HCT116 (cell line): ENCODE measurements around the gene LRRC46. TPM values are rescaled to one million over a fixed set of nuclear protein-coding genes. Genes with fewer than 3 reads are reported as not detected.

Source experiments
- ATAC-seq: fragments of 200-7000 bp; cut with Tn5 transposase; 2 replicates; pipeline ENCODE4 v1.9.1; 2020; ENCODE audit warnings: mild to moderate bottlenecking, moderate library complexity
- BruUV-seq: library from RNA; stranded (reverse); fragments of 400-500 nt; replicated peaks from 2 replicates; lab custom pipeline; 2021; lab: Mats Ljungman, UMichigan
- CTCF ChIA-PET: fragments of 300-600 bp; sonication (Branson Sonifier 250); formaldehyde crosslinking; loops from one replicate; lab custom pipeline; 2021; ENCODE audit warnings: antibody characterized with exemption; lab: Charles Lee
- POLR2A ChIA-PET: fragments of 300-600, 350-600 bp; sonication (Branson Sonifier 250); formaldehyde crosslinking; loops from one replicate; lab custom pipeline; 2021; ENCODE audit warnings: antibody characterized with exemption; lab: Charles Lee
- RAD21 ChIA-PET, 2 experiments: fragments of 300-600 bp; sonication (Branson Sonifier 250); formaldehyde crosslinking; loops; one replicate each; lab custom pipeline; 2023; ENCODE audit warnings: low total read pairs in 2 of 2; ENCODE audit not compliant: uncharacterized antibody in 2 of 2, unreplicated experiment in 2 of 2, low non-redundant PET in 1 of 2; lab: Charles Lee
- DNase-seq: peaks from one replicate; pipeline ENCODE4 v3.0.0-alpha.2; 2010; ENCODE audit warnings: low read depth, low spot score
- H2AFZ ChIP-seq: fragments of 200-600 bp; shearing (Covaris generic), sonication (generic); 2 replicates; pipeline ENCODE4 v1.6.1; 2017; ENCODE audit warnings: low read depth, mixed run types, mixed read lengths, antibody characterized with exemption, low read length; ENCODE audit not compliant: poor library complexity, severe bottlenecking
- H3K27ac ChIP-seq: 2 replicates; pipeline ENCODE4 v1.5.1; 2012; ENCODE audit warnings: low read depth, low read length
- H3K27me3 ChIP-seq: fragments of 200-600 bp; sonication (generic); 2 replicates; pipeline ENCODE4 v1.6.1; 2016; ENCODE audit warnings: mixed run types, low read length, mixed read lengths; ENCODE audit not compliant: insufficient read depth
- H3K36me3 ChIP-seq, 2 experiments: fragments of 200-500 bp in 1 of 2; fragments of 200-600 bp in 1 of 2; sonication (Bioruptor generic) in 1 of 2; sonication (generic) in 1 of 2; 2 replicates each; pipeline versions ENCODE4 v1.5.1 to v1.6.1; 2014 to 2016; ENCODE audit warnings: low read length in 2 of 2, inconsistent platforms in 1 of 2, mixed read lengths in 1 of 2, mixed run types in 1 of 2; ENCODE audit not compliant: insufficient read depth in 2 of 2, control insufficient read depth in 1 of 2
- H3K4me1 ChIP-seq, 2 experiments: fragments of 200-600 bp in 1 of 2; sonication (generic) in 1 of 2; 2 replicates each; pipeline versions ENCODE4 v1.5.1 to v1.6.1; 2012 to 2017; ENCODE audit warnings: low read length in 2 of 2, inconsistent platforms in 1 of 2, mild to moderate bottlenecking in 1 of 2, mixed read lengths in 1 of 2, mixed run types in 1 of 2, moderate library complexity in 1 of 2; ENCODE audit not compliant: insufficient read depth in 2 of 2, control insufficient read depth in 1 of 2
- H3K4me2 ChIP-seq: fragments of 200-600 bp; sonication (generic); 2 replicates; pipeline ENCODE4 v1.6.1; 2017; ENCODE audit warnings: mixed run types, low read length, mixed read lengths
- H3K4me3 ChIP-seq, 2 experiments: fragments of 200-600 bp in 1 of 2; sonication (generic) in 1 of 2; replicated peaks in 1 of 2; 2 replicates each; pipeline ENCODE4 v1.5.1; 2011 to 2016; ENCODE audit warnings: low read length in 2 of 2, control low read depth in 1 of 2, low read depth in 1 of 2, mild to moderate bottlenecking in 1 of 2, mixed read lengths in 1 of 2, mixed run types in 1 of 2
- H3K79me2 ChIP-seq: fragments of 200-600 bp; sonication (generic); 2 replicates; pipeline ENCODE4 v1.6.1; 2017; ENCODE audit warnings: mild to moderate bottlenecking, mixed run types, low read length, moderate library complexity, mixed read lengths; ENCODE audit not compliant: insufficient read depth
- H3K9ac ChIP-seq: fragments of 200-600 bp; sonication (generic); 2 replicates; pipeline ENCODE4 v1.6.1; 2016; ENCODE audit warnings: low read length, mixed read lengths
- H3K9me2 ChIP-seq: fragments of 200-600 bp; sonication (generic), shearing (Covaris generic); 2 replicates; pipeline ENCODE4 v1.6.1; 2017; ENCODE audit warnings: mixed run types, mild to moderate bottlenecking, moderate library complexity; ENCODE audit not compliant: insufficient read depth
- H3K9me3 ChIP-seq, 2 experiments: fragments of 200-500 bp in 1 of 2; fragments of 200-600 bp in 1 of 2; sonication (Bioruptor generic) in 1 of 2; sonication (generic) in 1 of 2; 2 replicates each; pipeline ENCODE4 v1.6.1; 2014 to 2017; ENCODE audit warnings: low read length in 2 of 2, mixed read lengths in 2 of 2, inconsistent platforms in 1 of 2, low read depth in 1 of 2, mild to moderate bottlenecking in 1 of 2, mixed run types in 1 of 2, moderate library complexity in 1 of 2; ENCODE audit not compliant: control insufficient read depth in 1 of 2, insufficient read depth in 1 of 2
- H4K20me1 ChIP-seq: fragments of 200-600 bp; sonication (generic), shearing (Covaris generic); 2 replicates; pipeline ENCODE4 v1.6.1; 2017; ENCODE audit warnings: mixed run types, mild to moderate bottlenecking, moderate library complexity; ENCODE audit not compliant: insufficient read depth
- ATF3 ChIP-seq: IDR thresholded peaks from 2 replicates; pipeline ENCODE4 v1.6.1; 2012
- CEBPB ChIP-seq: IDR thresholded peaks from 2 replicates; pipeline ENCODE4 v1.6.1; 2012; ENCODE audit warnings: low read depth
- CTCF ChIP-seq, 3 experiments: fragments of 200-600 bp in 1 of 3; sonication (generic) in 1 of 3; IDR thresholded peaks in 2 of 3; conservative IDR thresholded peaks in 1 of 3; 2 replicates each; pipeline ENCODE4 v1.5.1; 2012 to 2017; ENCODE audit warnings: low read depth in 2 of 3, low read length in 2 of 3, antibody characterized with exemption in 1 of 3, borderline replicate concordance in 1 of 3, control low read depth in 1 of 3, mild to moderate bottlenecking in 1 of 3, mixed read lengths in 1 of 3, mixed run types in 1 of 3, moderate library complexity in 1 of 3; ENCODE audit not compliant: insufficient read depth in 1 of 3
- ELF1 ChIP-seq: IDR thresholded peaks from 2 replicates; pipeline ENCODE4 v1.6.1; 2012; ENCODE audit warnings: low read depth, borderline replicate concordance
- FOSL1 ChIP-seq: IDR thresholded peaks from 2 replicates; pipeline ENCODE4 v1.6.1; 2012; ENCODE audit warnings: low read depth
- JUND ChIP-seq: IDR thresholded peaks from 2 replicates; pipeline ENCODE4 v1.6.1; 2012
- MAX ChIP-seq: IDR thresholded peaks from 2 replicates; pipeline ENCODE4 v1.6.1; 2012
- POLR2A ChIP-seq: IDR thresholded peaks from 2 replicates; pipeline ENCODE4 v1.7.0; 2011; ENCODE audit warnings: borderline replicate concordance; ENCODE audit not compliant: insufficient read depth, insufficient read length; ENCODE audit errors: extremely low read depth
- RAD21 ChIP-seq: IDR thresholded peaks from 2 replicates; pipeline ENCODE4 v1.6.1; 2012; ENCODE audit warnings: low read depth, mild to moderate bottlenecking
- SRF ChIP-seq: IDR thresholded peaks from 2 replicates; pipeline ENCODE4 v1.6.1; 2012; ENCODE audit warnings: low read depth
- YY1 ChIP-seq: IDR thresholded peaks from 2 replicates; pipeline ENCODE4 v1.6.1; 2011; ENCODE audit warnings: low read length, low read depth, moderate library complexity, mild to moderate bottlenecking; ENCODE audit not compliant: insufficient replicate concordance; ENCODE audit errors: extremely low read depth
- ZBTB33 ChIP-seq: IDR thresholded peaks from 2 replicates; pipeline ENCODE4 v1.6.1; 2011; ENCODE audit warnings: mild to moderate bottlenecking, low read length, moderate library complexity; ENCODE audit not compliant: insufficient replicate concordance; ENCODE audit errors: extremely low read depth
- intact Hi-C: fragments of 100-400 bp; cut with micrococcal nuclease; formaldehyde crosslinking; loops from 2 replicates; pipeline ENCODE4 v1.10.0; 2022
- total RNA-seq: library from RNA; stranded (reverse); gene quantifications from one replicate; pipeline ENCODE4 v1.2.1, GENCODE V29; 2021; ENCODE audit not compliant: unreplicated experiment

The LRRC46 gene
- total RNA-seq, 1 experiment from 2014 or later: 0.76 TPM

GRCh38 chr17:47843391-47843730 is 11.9 kb downstream of the LRRC46 start:
- ChIA-PET POLR2A (interaction anchor here (0.7 to 3.6 kb wide), 8 partner anchors 8 to 1045 kb away, joined by 3 to 19 read pairs (median 5); partner anchors contain the start of genes LRRC46, MRPL10, SP2 and SP6), CTCF (interaction anchor here (1.0 to 12.6 kb wide), 17 partner anchors 8 to 182 kb away, joined by 3 to 393 read pairs (median 7); partner anchors contain the start of genes CDK5RAP3, LRRC46, MRPL10 and PNPO), RAD21 (interaction anchor here (0.7 to 4.5 kb wide), 9 partner anchors 46 to 175 kb away, joined by 3 to 43 read pairs (median 6); partner anchors contain the start of genes CDK5RAP3 (in 2 of the 2) and SP2 (in 1 of the 2))
- intact Hi-C loops: loop anchor here (1.0 to 5.0 kb wide), 3 partner anchors 104 to 289 kb away; partner anchors contain the start of gene CDK5RAP3
- Histone ChIP-seq H3K9me3 (no peaks in the 10 kb centered on the region), H3K27ac (peak overlapping the region; percentile 21; the same call in 1 of the 2 replicates), H3K4me2 (peak overlapping the region; percentile 37), H3K9me2 (no peaks in the 10 kb centered on the region), H3K9ac (no peak overlapping the region), H3K36me3 (peaks cover 0 to 2% of the 10 kb centered on the region in 2 experiments; a peak in 1 of 4 replicates), H3K4me3 (no peak overlapping the region), H2AFZ (no peak overlapping the region), H3K4me1 (peaks cover 25 to 46% of the 10 kb centered on the region in 2 experiments), H4K20me1 (no peaks in the 10 kb centered on the region), H3K79me2 (peaks cover 6% of the 10 kb centered on the region; the same call in 1 of the 2 replicates), H3K27me3 (no peaks in the 10 kb centered on the region)
- no TSS peak for BruUV-seq
- ATAC-seq (no peak), DNase-seq (no peak)
- no peak for TF ChIP-seq CEBPB
- 0 out of 6 replicates have a peak, but pooled peaks of 1 of the 3 experiments have one; percentile 9 for TF ChIP-seq CTCF (IDR thresholded peaks at IDR 0.05 in 2 of 3, conservative IDR thresholded peaks at IDR 0.05 in 1 of 3; ENCODE audit: borderline replicate concordance in 1 of 3, insufficient read depth in 1 of 3, low read depth in 2 of 3, low read length in 2 of 3)

- Histone ChIP-seq H2AFZ (no peak overlapping the region), H3K4me2 (no peak overlapping the region), H3K9me2 (no peaks in the 10 kb centered on the region), H3K9me3 (no peaks in the 10 kb centered on the region)
- no peak for ATAC-seq
- TF ChIP-seq RAD21: no peak
- no peak for TF ChIP-seq JUND
- TF ChIP-seq POLR2A: no peak
- TF ChIP-seq ATF3: no peak
- no peak for TF ChIP-seq FOSL1
- no peak for TF ChIP-seq ZBTB33
- no peak for TF ChIP-seq ELF1
- no peak for TF ChIP-seq MAX
- no peak for TF ChIP-seq CEBPB
- TF ChIP-seq YY1: no peak
- no peak for TF ChIP-seq SRF
- TF ChIP-seq, all 23 proteins: peak for 0
- no peak overlapping the region for H3K27ac ChIP-seq
- no peaks in the 10 kb centered on the region for H4K20me1 ChIP-seq
- DNase-seq: no peak
- ChIA-PET POLR2A (interaction anchor here (3.6 kb wide), 1 partner anchor 51 kb away, joined by 19 read pairs; the partner anchor contains the start of gene SP2), RAD21 (interaction anchor here in 1 of 2 experiments (0.6 to 4.5 kb wide), 3 partner anchors 46 to 126 kb away, joined by 3 to 43 read pairs (median 4); partner anchors contain the start of gene CDK5RAP3), CTCF (interaction anchor here (2.2 to 12.6 kb wide), 5 partner anchors 19 to 173 kb away, joined by 15 to 393 read pairs (median 26); partner anchors contain the start of gene SP2)
- no peak overlapping the region for H3K9ac ChIP-seq
- intact Hi-C loops: loop anchor here (5.0 kb wide), 1 partner anchor 288 kb away; no protein-coding TSS in a partner anchor
- H3K79me2 ChIP-seq: peaks cover 13% of the 10 kb centered on the region; the same call in 1 of the 2 replicates
- H3K4me3 ChIP-seq: no peak overlapping the region
- no TSS peak for BruUV-seq
- H3K36me3 ChIP-seq: no peaks in the 10 kb centered on the region; a peak in 1 of 4 replicates
- H3K27me3 ChIP-seq: no peaks in the 10 kb centered on the region
- peaks cover 25 to 54% of the 10 kb centered on the region in 2 experiments for H3K4me1 ChIP-seq
Measured at GRCh38 chr17:47844227-47844626, 12.8 kb downstream of the LRRC46 start.
